Epithelial cell of esophagus (primary cell): ENCODE results near the gene ARAP2.

Experiments
- DNase-seq: peaks from one replicate; pipeline ENCODE4 v3.0.0; 2010; ENCODE audit warnings: low read depth
- H3K4me3 ChIP-seq: 2 replicates; pipeline ENCODE4 v1.5.1; 2011; ENCODE audit warnings: mild to moderate bottlenecking, low read length, control low read depth
- CTCF ChIP-seq: IDR thresholded peaks from 2 replicates; pipeline ENCODE4 v1.5.1; 2011; ENCODE audit warnings: low read depth, mild to moderate bottlenecking, low read length, control low read depth, inconsistent platforms; ENCODE audit not compliant: insufficient read depth; ENCODE audit errors: missing control alignments

Gene ARAP2

GRCh38 chr4:36054694-36055422 is 189.5 kb downstream of the ARAP2 start:
- TF ChIP-seq CTCF = no peak
- no peak for DNase-seq
- H3K4me3 ChIP-seq = no peak overlapping the region

- H3K4me3 ChIP-seq = no peak overlapping the region
- DNase-seq = no peak
- TF ChIP-seq CTCF = no peak
Observed at GRCh38 chr4:36053930-36054329, 190.4 kb downstream of the ARAP2 start.

GRCh38 chr4:36051634-36052033 is 192.7 kb downstream of the ARAP2 start:
- DNase-seq = no peak
- no peak for TF ChIP-seq CTCF
- H3K4me3 ChIP-seq = no peak overlapping the region

- TF ChIP-seq CTCF = no peak
- no peak for DNase-seq
- H3K4me3 ChIP-seq = no peak overlapping the region
Observed at GRCh38 chr4:36046026-36046425, 198.3 kb downstream of the ARAP2 start.

GRCh38 chr4:36043901-36044300 is 200.4 kb downstream of the ARAP2 start:
- peak; percentile 33 for DNase-seq
- TF ChIP-seq CTCF = no peak
- H3K4me3 ChIP-seq = no peak overlapping the region

GRCh38 chr4:36043241-36043640 is 201.1 kb downstream of the ARAP2 start:
- no peak for DNase-seq
- no peak overlapping the region for H3K4me3 ChIP-seq
- TF ChIP-seq CTCF = no peak
